KMS-11 (cell line): ENCODE results near the gene GTSF1L.

Source experiments
- H2AFZ ChIP-seq: fragments of 200-600 bp; sonication (generic); 2 replicates; pipeline ENCODE4 v1.6.1; 2016; ENCODE audit warnings: antibody characterized with exemption, mixed run types, low read depth
- H3K27ac ChIP-seq: fragments of 200-600 bp; sonication (generic); 2 replicates; pipeline ENCODE4 v1.6.1; 2016; ENCODE audit warnings: mild to moderate bottlenecking, mixed run types
- H3K27me3 ChIP-seq: fragments of 200-600 bp; sonication (generic); 2 replicates; pipeline ENCODE4 v1.6.1; 2017; ENCODE audit warnings: mild to moderate bottlenecking, low read depth, mixed run types, moderate library complexity; ENCODE audit not compliant: insufficient read depth
- H3K36me3 ChIP-seq: fragments of 200-600 bp; sonication (generic); 2 replicates; pipeline ENCODE4 v1.6.1; 2017; ENCODE audit warnings: mild to moderate bottlenecking, mixed run types; ENCODE audit not compliant: insufficient read depth
- H3K4me1 ChIP-seq: fragments of 200-600 bp; sonication (generic); 2 replicates; pipeline ENCODE4 v1.6.1; 2016; ENCODE audit warnings: mild to moderate bottlenecking, low read depth, mixed run types; ENCODE audit not compliant: poor library complexity, severe bottlenecking
- H3K4me2 ChIP-seq: fragments of 200-600 bp; sonication (generic); 2 replicates; pipeline ENCODE4 v1.7.0; 2016; ENCODE audit warnings: mild to moderate bottlenecking, mixed run types
- H3K4me3 ChIP-seq: fragments of 200-600 bp; sonication (generic); IDR thresholded peaks from 2 replicates; pipeline ENCODE4 v1.6.1; 2017; ENCODE audit warnings: low read depth, low read length, mixed read lengths; ENCODE audit not compliant: insufficient read depth
- H3K79me2 ChIP-seq: fragments of 200-600 bp; sonication (generic); 2 replicates; pipeline ENCODE4 v1.6.1; 2016; ENCODE audit warnings: low read depth, mixed run types; ENCODE audit not compliant: insufficient read depth
- H3K9ac ChIP-seq: fragments of 200-600 bp; sonication (generic); 2 replicates; pipeline ENCODE4 v1.6.1; 2016; ENCODE audit warnings: mild to moderate bottlenecking, mixed run types
- H4K20me1 ChIP-seq: fragments of 200-600 bp; sonication (generic); 2 replicates; pipeline ENCODE4 v1.6.1; 2016; ENCODE audit warnings: mild to moderate bottlenecking, mixed run types; ENCODE audit not compliant: insufficient read depth
- CTCF ChIP-seq: fragments of 200-600 bp; sonication (generic); conservative IDR thresholded peaks from 2 replicates; pipeline ENCODE4 v1.6.1; 2017; ENCODE audit warnings: low read depth, mild to moderate bottlenecking, antibody characterized with exemption, low read length, moderate library complexity, mixed read lengths

Gene GTSF1L

GRCh38 chr20:43711098-43711654 is 15.6 kb downstream of the GTSF1L start:
- Histone ChIP-seq H3K4me1 (no peaks in the 10 kb centered on the region), H3K27ac (no peak overlapping the region), H2AFZ (no peak overlapping the region), H3K79me2 (no peaks in the 10 kb centered on the region; the same call in 1 of the 2 replicates), H3K27me3 (no peaks in the 10 kb centered on the region), H4K20me1 (no peaks in the 10 kb centered on the region), H3K36me3 (peaks cover 31% of the 10 kb centered on the region; the same call in 1 of the 2 replicates), H3K9ac (no peak overlapping the region), H3K4me2 (no peak overlapping the region), H3K4me3 (no peak overlapping the region)
- TF ChIP-seq CTCF: no peak

GRCh38 chr20:43710370-43711044 is 16.3 kb downstream of the GTSF1L start:
- Histone ChIP-seq H3K4me3 (no peak overlapping the region), H3K27ac (no peak overlapping the region), H3K9ac (no peak overlapping the region), H3K4me1 (no peaks in the 10 kb centered on the region), H3K27me3 (no peaks in the 10 kb centered on the region), H4K20me1 (no peaks in the 10 kb centered on the region), H2AFZ (no peak overlapping the region), H3K79me2 (no peaks in the 10 kb centered on the region; the same call in 1 of the 2 replicates), H3K4me2 (no peak overlapping the region), H3K36me3 (peaks cover 35% of the 10 kb centered on the region; the same call in 1 of the 2 replicates)
- no peak for TF ChIP-seq CTCF

GRCh38 chr20:43702502-43702901 is 24.3 kb downstream of the GTSF1L start:
- H3K4me1 ChIP-seq: no peaks in the 10 kb centered on the region
- no peak overlapping the region for H2AFZ ChIP-seq
- H3K27me3 ChIP-seq: no peaks in the 10 kb centered on the region
- peaks cover 24% of the 10 kb centered on the region; the same call in 1 of the 2 replicates for H3K79me2 ChIP-seq
- no peak overlapping the region for H3K9ac ChIP-seq
- H3K27ac ChIP-seq: no peak overlapping the region
- no peaks in the 10 kb centered on the region for H4K20me1 ChIP-seq
- TF ChIP-seq CTCF: no peak
- peaks cover 29% of the 10 kb centered on the region; the same call in 1 of the 2 replicates for H3K36me3 ChIP-seq
- H3K4me3 ChIP-seq: no peak overlapping the region
- no peak overlapping the region for H3K4me2 ChIP-seq

- Histone ChIP-seq H3K9ac (no peak overlapping the region), H3K4me2 (no peak overlapping the region), H3K36me3 (peaks cover 22% of the 10 kb centered on the region; the same call in 1 of the 2 replicates), H3K27me3 (no peaks in the 10 kb centered on the region), H3K4me1 (no peaks in the 10 kb centered on the region), H3K79me2 (peaks cover 24% of the 10 kb centered on the region; the same call in 1 of the 2 replicates), H3K4me3 (no peak overlapping the region), H2AFZ (no peak overlapping the region), H4K20me1 (no peaks in the 10 kb centered on the region), H3K27ac (no peak overlapping the region)
- no peak for TF ChIP-seq CTCF
Observed at GRCh38 chr20:43700627-43701026, 26.2 kb downstream of the GTSF1L start.
